Stimulated activated CD4-positive, alpha-beta T cell treated with anti-CD3 and anti-CD28 coated beads, Interleukin-15, amount 100 ng/mL, for 1 hour (primary cell): ENCODE data around the gene RNU6-9.
"Not testable (repeated sequence)": the region's sequence is repeated elsewhere in the genome, so short reads cannot be mapped to it uniquely, and the experiment has no call there.

Experiments
- DNase-seq, 2 donors: peaks; one replicate each; pipeline ENCODE4 v3.0.0-alpha.2; 2020; ENCODE audit warnings: low read depth in 1 of 2, low spot score in 1 of 2

Gene RNU6-9

GRCh38 chr19:877992-878660 is 15.2 kb upstream of the RNU6-9 start:
- DNase-seq, result not testable (repeated sequence)

GRCh38 chr19:878751-879561 is 14.3 kb upstream of the RNU6-9 start:
- not testable (repeated sequence) for DNase-seq

DNA sequence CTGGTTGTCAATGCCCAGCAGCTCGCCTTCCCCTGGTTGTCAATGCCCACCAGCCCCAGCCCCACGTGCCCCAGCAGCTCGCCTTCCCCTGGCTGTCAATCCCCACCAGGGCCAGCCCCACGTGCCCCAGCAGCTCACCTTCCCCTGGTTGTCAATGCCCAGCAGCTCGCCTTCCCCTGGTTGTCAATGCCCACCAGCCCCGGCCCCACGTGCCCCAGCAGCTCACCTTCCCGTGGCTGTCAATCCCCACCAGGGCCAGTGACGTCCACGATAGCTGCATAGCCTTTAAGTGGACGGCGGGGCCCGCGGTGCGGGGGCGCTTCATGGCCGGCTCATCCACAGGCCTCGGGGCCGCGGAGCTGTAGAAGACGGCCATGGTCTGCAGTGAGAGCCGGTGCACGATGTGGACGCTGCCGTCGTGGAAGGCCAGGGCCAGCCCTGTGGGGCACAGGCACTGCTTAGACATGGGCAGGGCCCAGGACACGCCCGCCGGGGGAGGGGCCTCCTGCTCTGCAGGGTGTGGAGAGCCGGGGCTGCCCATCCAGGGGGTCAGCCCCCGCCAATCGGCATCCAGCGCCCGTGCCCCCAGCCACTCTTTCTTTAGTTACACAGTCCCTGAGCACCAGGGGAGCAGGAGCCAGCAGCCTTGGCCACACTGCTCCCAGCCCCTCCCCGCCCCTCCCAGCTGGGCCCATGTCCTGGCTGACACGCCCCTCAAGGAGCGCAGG is 13.4 kb upstream of the RNU6-9 start:
- no peak for DNase-seq

DNA sequence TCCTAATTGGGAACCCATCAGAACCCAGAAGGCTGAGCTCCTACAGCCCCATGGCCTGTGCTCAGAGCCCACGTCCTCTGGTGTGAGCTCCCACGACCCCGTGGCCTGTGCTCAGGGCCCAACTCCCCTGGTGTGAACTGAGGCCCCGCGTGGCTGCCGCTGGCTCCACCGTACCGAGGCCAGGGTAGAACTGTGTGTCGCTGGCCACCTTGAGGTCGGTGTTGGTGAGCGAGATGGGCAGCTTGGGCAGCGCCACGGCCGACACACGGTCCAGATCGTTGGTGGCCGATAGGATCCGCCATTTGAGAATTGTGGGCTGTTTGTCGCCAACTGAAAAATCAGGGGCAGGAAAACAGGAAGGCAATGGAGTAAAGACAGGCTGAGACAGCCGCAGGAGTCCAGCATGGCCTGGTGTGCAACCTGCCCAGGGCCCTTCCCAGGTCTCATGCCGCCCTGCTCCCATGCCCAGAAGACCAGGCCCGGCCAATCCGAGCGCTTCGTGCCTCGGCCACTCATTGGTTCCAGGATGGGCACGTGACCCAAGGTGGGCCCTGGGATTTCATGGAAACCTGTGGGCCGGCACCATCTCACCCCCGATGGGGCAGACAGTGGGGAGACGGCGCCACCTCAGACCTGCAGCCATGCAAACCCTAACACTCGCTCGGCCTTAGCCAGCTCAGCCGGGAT is 11.8 kb upstream of the RNU6-9 start:
- no peak for DNase-seq

GRCh38 chr19:882871-883497 is 10.3 kb upstream of the RNU6-9 start:
- no peak for DNase-seq

DNA sequence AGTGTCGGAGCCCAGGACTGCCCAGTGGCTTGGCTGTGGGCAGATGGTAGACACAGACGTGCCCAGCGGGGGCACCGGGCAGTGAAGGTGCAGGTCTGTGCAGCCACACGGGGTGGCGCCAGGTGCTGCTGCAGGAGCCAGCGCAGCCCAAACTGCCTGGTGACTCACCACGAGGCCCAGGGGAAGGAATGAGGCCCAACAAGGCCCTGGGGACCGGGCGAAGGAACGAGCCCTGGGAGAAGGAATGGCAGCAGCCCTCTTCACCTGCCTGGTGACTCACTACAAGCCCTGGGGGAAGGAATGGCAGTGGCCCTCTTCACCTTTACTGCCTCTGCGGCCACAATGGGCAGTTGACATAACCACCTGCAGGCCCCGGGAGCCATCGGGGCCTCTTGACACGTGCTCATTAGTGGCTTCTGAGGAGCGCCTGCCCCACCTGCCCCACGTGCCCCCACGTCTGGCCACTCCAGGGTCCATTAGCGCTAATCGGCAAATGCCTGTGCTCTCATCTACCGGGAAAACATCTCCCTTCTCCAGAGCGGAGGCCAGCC is 9.5 kb upstream of the RNU6-9 start:
- DNase-seq, result no peak

- no peak for DNase-seq
Observed at GRCh38 chr19:884420-885211, 8.7 kb upstream of the RNU6-9 start.

DNA sequence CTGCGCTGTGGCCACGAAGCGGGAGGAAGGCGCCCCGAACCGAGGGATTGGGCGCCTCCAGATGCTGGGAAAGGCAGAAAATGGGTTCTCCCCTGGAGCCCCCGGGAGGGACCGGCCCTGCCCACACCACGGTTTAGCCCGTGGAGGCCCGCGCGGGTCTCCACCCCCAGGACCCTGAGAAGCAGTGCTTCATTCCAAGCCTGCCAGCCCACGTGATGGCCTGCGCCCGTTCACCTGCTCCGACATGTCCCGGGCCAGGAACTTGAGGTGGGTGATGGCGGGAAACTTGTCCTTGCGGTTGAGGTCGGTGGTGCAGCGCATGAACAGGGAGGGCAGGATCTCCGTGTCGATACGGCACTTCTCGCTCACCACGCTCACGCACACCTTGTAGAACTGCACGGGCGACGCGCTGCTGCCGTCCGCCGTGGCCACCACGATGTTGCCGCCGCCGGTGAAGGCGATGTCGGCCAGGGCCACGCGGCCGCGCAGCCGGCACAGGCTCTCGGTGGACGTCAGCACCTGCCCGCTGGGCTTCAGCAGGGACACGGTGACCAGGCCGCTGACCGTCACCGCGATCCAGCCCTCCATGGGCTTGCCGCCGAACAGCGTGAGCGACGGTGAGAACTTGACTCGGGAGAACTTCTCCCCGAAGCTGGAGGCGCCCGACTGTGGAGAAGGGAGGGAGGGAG is 7.6 kb upstream of the RNU6-9 start:
- DNase-seq, result no peak

DNA sequence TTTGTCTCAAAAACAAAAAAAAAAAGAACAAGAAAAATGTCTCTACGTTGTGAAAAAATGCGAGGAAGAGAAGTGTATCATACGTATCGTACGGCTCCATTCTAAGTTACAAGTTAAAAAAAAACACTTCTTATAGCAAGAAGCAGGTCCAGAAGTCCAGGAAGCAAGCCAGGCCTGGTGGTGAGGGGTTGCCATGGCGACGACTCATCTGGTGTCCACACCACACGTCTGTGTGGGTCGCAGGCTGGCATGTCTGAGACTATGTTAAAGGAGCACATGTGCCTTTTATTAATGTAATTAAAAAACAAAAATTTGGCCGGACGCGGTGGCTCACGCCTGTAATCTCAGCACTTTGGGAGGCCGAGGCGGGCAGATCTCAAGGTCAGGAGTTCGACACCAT is 6.2 kb upstream of the RNU6-9 start:
- DNase-seq, result no peak

GRCh38 chr19:887599-887998 is 5.7 kb upstream of the RNU6-9 start:
- no peak for DNase-seq

DNA sequence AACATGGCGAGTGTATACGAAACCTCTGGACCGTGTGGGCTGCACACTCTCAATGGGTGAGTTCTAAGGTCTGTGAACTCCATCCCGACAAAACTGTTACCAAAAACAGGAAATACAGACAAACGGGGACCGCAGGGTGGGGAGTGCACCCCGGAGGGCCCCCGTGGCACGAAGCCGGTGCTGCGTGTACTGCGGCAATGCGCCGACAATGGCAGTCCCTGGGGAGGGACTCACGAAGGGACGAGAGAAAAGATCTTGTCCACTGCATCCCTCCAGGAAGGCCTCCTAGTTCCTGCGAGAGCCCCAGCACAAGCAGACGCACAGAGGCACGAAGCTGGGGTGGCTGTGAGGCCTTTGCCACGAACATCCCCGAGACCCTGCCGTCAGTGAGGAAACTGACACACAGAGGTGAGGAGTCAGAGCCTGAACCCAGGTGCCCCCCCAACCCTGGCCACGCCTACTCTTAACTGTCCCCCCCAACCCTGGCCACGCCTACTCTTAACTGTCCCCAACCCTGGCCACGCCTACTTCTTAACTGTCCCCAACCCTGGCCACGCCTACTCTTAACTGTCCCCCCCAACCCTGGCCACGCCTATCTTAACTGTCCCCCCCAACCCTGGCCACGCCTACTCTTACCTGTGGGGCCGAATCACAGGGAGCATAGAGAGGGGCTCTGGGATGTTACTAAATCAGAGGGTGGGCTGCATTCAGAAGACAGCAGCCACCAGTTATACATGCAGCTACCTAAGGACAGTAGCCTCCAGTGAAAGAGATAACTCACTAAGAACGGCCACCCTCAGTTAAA is 4.5 kb upstream of the RNU6-9 start:
- DNase-seq, result peak in 1 of 2 donors; percentile 25

GRCh38 chr19:889662-890295 is 3.5 kb upstream of the RNU6-9 start:
- DNase-seq, result no peak

- no peak for DNase-seq
Observed at GRCh38 chr19:890831-891230, 2.5 kb upstream of the RNU6-9 start.

GRCh38 chr19:891421-892200 is 1.7 kb upstream of the RNU6-9 start:
- not testable (repeated sequence) for DNase-seq

DNA sequence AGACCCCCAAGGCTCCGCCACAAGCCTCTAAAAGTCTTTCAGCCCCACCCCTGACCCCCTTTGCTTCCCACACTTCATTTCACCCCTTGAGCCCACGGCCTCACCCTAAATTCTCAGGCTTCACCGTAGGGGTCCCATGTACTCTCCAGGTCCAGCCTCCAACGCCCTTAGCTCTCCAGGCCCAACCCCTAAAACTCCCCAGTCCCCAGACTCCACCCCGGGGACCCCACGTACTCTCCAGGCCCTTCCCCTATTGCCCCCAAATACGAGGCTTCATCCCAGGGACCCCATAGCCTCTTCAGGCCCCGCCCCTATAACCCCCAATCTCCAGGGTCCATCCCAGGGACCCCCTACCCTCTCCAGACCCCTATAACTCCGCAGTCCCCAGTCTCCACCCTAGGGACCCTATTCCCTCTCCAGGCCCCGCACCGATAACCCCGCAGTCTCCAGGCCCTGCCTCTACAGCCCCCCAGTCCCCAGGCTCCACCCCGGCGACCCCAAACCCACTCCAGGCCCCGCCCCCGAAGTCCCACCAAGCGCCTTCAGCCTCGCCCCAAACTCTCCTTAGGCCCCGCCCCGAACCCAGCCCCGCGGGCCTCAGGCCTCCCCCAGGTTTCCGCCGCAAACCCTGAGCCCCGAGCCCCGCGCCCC is 916 bp upstream of the RNU6-9 start:
- DNase-seq, result no peak

DNA sequence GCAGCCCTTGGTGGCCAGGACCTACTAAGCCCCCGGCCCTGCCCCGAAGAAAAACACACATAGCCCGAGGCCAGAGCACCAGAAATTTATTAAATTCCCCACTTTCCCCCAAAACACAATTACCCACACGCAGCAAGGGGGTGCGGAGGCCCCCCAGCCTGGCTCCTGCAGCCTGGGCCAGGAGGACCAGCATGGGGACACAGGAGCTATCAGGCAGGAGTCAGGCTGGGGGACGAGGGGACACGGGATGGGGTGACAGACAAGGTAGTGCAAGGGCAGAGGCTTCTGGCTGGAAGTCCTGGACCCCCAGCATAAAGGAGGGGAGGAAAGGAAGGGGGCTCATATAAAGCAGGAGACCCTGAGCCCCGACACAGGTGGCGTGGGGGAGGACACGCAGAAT is 3.1 kb downstream of the RNU6-9 start:
- no peak for DNase-seq

GRCh38 chr19:896999-897398 is 3.7 kb downstream of the RNU6-9 start:
- DNase-seq, result no peak
